ENCODE measurements around the gene LSAMP.

LSAMP gene

DNA sequence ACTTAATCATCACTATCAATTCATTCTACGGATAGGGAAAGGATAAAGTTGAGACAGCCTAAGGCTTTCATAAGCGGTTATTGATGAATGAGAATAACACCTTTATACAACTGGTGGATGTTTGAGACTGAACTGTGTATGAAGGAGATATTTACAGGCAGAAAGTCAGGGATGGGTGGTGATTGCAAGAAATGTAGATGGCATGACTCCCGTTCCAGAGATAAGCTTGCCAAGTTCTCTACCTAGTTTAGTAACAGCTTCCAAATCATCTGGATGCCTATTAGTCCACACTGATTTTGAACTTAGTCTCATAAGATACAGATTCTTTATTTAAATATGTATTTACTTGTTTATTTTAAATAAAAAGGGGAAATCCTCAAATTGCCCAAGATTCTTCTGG lies 463.2 kb downstream of the LSAMP start:
- H3K4me3 ChIP-seq (ENCODE audit: low read depth in 1 of 2, low read length in 2 of 2): no peak overlapping the region
- DNase-seq (no peak), ATAC-seq (ENCODE audit: insufficient read depth, low read depth) (no peak)
- no peak overlapping the region for H3K27ac ChIP-seq (ENCODE audit: low read length)
- H3K27me3 ChIP-seq (ENCODE audit: insufficient read depth, low read length, poor library complexity): no peaks in the 10 kb centered on the region
- H3K9me3 ChIP-seq (ENCODE audit: insufficient read depth, low read length, severe bottlenecking): no peaks in the 10 kb centered on the region
- H3K79me2 ChIP-seq (ENCODE audit: insufficient read depth, low read length): no peaks in the 10 kb centered on the region
- H2AFZ ChIP-seq (ENCODE audit: low read depth, low read length): no peak overlapping the region
- no peak overlapping the region for H3K4me2 ChIP-seq (ENCODE audit: insufficient read depth, low read length)
- TF ChIP-seq EZH2 (IDR thresholded peaks at IDR 0.05; ENCODE audit: borderline replicate concordance, low read depth, low read length, severe bottlenecking): no peak
- TF ChIP-seq, protein P1, sequence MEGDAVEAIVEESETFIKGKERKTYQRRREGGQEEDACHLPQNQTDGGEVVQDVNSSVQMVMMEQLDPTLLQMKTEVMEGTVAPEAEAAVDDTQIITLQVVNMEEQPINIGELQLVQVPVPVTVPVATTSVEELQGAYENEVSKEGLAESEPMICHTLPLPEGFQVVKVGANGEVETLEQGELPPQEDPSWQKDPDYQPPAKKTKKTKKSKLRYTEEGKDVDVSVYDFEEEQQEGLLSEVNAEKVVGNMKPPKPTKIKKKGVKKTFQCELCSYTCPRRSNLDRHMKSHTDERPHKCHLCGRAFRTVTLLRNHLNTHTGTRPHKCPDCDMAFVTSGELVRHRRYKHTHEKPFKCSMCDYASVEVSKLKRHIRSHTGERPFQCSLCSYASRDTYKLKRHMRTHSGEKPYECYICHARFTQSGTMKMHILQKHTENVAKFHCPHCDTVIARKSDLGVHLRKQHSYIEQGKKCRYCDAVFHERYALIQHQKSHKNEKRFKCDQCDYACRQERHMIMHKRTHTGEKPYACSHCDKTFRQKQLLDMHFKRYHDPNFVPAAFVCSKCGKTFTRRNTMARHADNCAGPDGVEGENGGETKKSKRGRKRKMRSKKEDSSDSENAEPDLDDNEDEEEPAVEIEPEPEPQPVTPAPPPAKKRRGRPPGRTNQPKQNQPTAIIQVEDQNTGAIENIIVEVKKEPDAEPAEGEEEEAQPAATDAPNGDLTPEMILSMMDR (IDR thresholded peaks at IDR 0.05; ENCODE audit: borderline replicate concordance, extremely low read depth, low read length, poor library complexity, severe bottlenecking): no peak
- H3K36me3 ChIP-seq (ENCODE audit: insufficient read depth, low read length): no peaks in the 10 kb centered on the region
- no peaks in the 10 kb centered on the region for H3K4me1 ChIP-seq (ENCODE audit: insufficient read depth, low read length)
- no peak overlapping the region for H3K9ac ChIP-seq (ENCODE audit: low read depth, low read length)
- H4K20me1 ChIP-seq (ENCODE audit: insufficient read depth, low read length): no peaks in the 10 kb centered on the region

DNA sequence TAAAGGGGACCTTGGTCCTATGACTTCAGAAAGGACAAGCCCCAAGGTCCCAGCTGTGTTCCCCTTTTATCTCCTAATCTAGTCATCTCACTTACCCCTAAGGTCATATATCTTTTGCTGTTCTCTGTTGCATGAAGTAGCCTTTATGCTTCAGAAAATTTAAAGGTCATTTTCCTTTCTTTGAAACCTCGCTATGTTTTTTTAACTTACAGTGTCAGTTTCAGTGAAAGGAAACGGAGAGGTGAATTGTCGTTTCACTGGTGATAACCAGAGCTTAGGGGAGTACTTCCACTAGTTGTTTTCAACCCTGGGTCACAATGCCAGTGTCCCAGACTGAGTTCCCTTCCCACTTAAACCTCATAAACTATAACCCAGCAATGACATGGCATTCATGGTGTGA lies 464.6 kb downstream of the LSAMP start:
- no peak for ATAC-seq (ENCODE audit: insufficient read depth, low read depth)
- no peak overlapping the region for H3K4me2 ChIP-seq (ENCODE audit: insufficient read depth, low read length)

DNA sequence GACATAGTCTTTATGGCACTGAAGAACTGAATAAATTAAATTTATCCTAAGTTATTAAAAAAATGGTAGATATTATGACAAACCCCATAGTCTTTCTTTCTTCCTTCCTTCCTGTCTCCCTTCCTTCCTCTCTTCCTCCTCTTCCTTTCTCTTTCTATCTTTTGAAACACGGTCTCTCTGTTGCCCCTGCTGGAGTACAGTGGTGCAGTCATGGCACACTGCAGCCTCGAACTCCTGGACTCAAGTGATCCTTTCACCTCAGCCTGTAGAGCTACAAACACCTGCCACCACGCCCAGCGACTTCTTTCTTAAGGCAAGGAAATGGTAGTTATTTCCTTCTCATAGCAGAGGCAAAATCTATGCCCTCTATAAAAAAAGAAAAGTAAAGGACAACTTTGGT lies 467.4 kb downstream of the LSAMP start:
- no peaks in the 10 kb centered on the region for H4K20me1 ChIP-seq (ENCODE audit: insufficient read depth, low read length)
- no peaks in the 10 kb centered on the region for H3K79me2 ChIP-seq (ENCODE audit: insufficient read depth, low read length)
- H3K9ac ChIP-seq (ENCODE audit: low read depth, low read length): no peak overlapping the region
- no peak overlapping the region for H2AFZ ChIP-seq (ENCODE audit: low read depth, low read length)
- no peaks in the 10 kb centered on the region for H3K36me3 ChIP-seq (ENCODE audit: insufficient read depth, low read length)
- no peak overlapping the region for H3K27ac ChIP-seq (ENCODE audit: low read length)
- TF ChIP-seq, protein P1 (IDR thresholded peaks at IDR 0.05; ENCODE audit: borderline replicate concordance, extremely low read depth, low read length, poor library complexity, severe bottlenecking): no peak
- TF ChIP-seq EZH2 (IDR thresholded peaks at IDR 0.05; ENCODE audit: borderline replicate concordance, low read depth, low read length, severe bottlenecking): no peak
- no peaks in the 10 kb centered on the region for H3K9me3 ChIP-seq (ENCODE audit: insufficient read depth, low read length, severe bottlenecking)
- H3K4me3 ChIP-seq (ENCODE audit: low read depth in 1 of 2, low read length in 2 of 2): no peak overlapping the region
- no peak for DNase-seq
- ATAC-seq (ENCODE audit: insufficient read depth, low read depth): no peak
- no peaks in the 10 kb centered on the region for H3K4me1 ChIP-seq (ENCODE audit: insufficient read depth, low read length)
- H3K4me2 ChIP-seq (ENCODE audit: insufficient read depth, low read length): no peak overlapping the region
- no peaks in the 10 kb centered on the region for H3K27me3 ChIP-seq (ENCODE audit: insufficient read depth, low read length, poor library complexity)

More for the DNA sequence above, 464.6 kb downstream of the LSAMP start:
- H4K20me1 ChIP-seq (ENCODE audit: insufficient read depth, low read length): no peaks in the 10 kb centered on the region
- TF ChIP-seq, protein P1 (IDR thresholded peaks at IDR 0.05; ENCODE audit: borderline replicate concordance, extremely low read depth, low read length, poor library complexity, severe bottlenecking): no peak
- no peak for TF ChIP-seq EZH2 (IDR thresholded peaks at IDR 0.05; ENCODE audit: borderline replicate concordance, low read depth, low read length, severe bottlenecking)
- H3K36me3 ChIP-seq (ENCODE audit: insufficient read depth, low read length): no peaks in the 10 kb centered on the region
- H2AFZ ChIP-seq (ENCODE audit: low read depth, low read length): no peak overlapping the region
- H3K9ac ChIP-seq (ENCODE audit: low read depth, low read length): no peak overlapping the region
- H3K4me3 ChIP-seq (ENCODE audit: low read depth in 1 of 2, low read length in 2 of 2): no peak overlapping the region
- no peaks in the 10 kb centered on the region for H3K9me3 ChIP-seq (ENCODE audit: insufficient read depth, low read length, severe bottlenecking)
- no peaks in the 10 kb centered on the region for H3K79me2 ChIP-seq (ENCODE audit: insufficient read depth, low read length)
- no peaks in the 10 kb centered on the region for H3K4me1 ChIP-seq (ENCODE audit: insufficient read depth, low read length)
- no peaks in the 10 kb centered on the region for H3K27me3 ChIP-seq (ENCODE audit: insufficient read depth, low read length, poor library complexity)
- DNase-seq: no peak
- H3K27ac ChIP-seq (ENCODE audit: low read length): no peak overlapping the region

DNA sequence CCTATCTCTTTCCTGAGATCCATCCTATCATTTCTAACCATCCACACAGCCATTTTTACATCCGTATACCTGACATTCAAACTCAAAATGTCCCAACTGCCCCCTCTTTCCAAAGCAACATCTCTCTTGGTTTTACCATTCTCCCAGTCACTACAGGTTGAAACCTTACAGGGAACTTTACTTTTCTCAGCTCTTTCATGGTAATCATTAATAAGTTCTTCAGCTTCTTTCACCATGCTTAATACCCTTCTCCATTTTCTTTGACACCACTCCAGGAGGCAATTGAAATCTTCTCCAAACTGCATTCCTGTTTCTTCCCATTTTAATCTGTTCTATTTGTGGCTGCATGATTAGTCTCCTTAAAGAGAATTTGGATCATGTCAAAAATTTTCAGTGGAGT lies 469.5 kb downstream of the LSAMP start:
- no peak overlapping the region for H3K4me3 ChIP-seq (ENCODE audit: low read depth in 1 of 2, low read length in 2 of 2)
- DNase-seq: no peak
- TF ChIP-seq EZH2 (IDR thresholded peaks at IDR 0.05; ENCODE audit: borderline replicate concordance, low read depth, low read length, severe bottlenecking): no peak
- TF ChIP-seq, protein P1 (IDR thresholded peaks at IDR 0.05; ENCODE audit: borderline replicate concordance, extremely low read depth, low read length, poor library complexity, severe bottlenecking): no peak
- H2AFZ ChIP-seq (ENCODE audit: low read depth, low read length): no peak overlapping the region
- no peak for ATAC-seq (ENCODE audit: insufficient read depth, low read depth)
- no peaks in the 10 kb centered on the region for H3K79me2 ChIP-seq (ENCODE audit: insufficient read depth, low read length)
- H3K27ac ChIP-seq (ENCODE audit: low read length): no peak overlapping the region
- no peaks in the 10 kb centered on the region for H3K36me3 ChIP-seq (ENCODE audit: insufficient read depth, low read length)
- no peaks in the 10 kb centered on the region for H3K27me3 ChIP-seq (ENCODE audit: insufficient read depth, low read length, poor library complexity)
- H3K9me3 ChIP-seq (ENCODE audit: insufficient read depth, low read length, severe bottlenecking): no peaks in the 10 kb centered on the region
- H3K9ac ChIP-seq (ENCODE audit: low read depth, low read length): no peak overlapping the region
- no peaks in the 10 kb centered on the region for H4K20me1 ChIP-seq (ENCODE audit: insufficient read depth, low read length)
- H3K4me1 ChIP-seq (ENCODE audit: insufficient read depth, low read length): no peaks in the 10 kb centered on the region
- H3K4me2 ChIP-seq (ENCODE audit: insufficient read depth, low read length): no peak overlapping the region

Data from DND-41 (cell line).